DND-41 (cell line): ENCODE data around the gene SLC4A1AP.

Experiments used
- ATAC-seq: fragments of 200-7000 bp; cut with Tn5 transposase; 3 replicates; pipeline ENCODE4 v1.9.1; 2021; ENCODE audit warnings: low read depth; ENCODE audit not compliant: insufficient read depth
- DNase-seq: peaks from one replicate; pipeline ENCODE4 v3.0.0-alpha.2; 2020
- H2AFZ ChIP-seq: 2 replicates; pipeline ENCODE4 v1.6.0; 2012; ENCODE audit warnings: low read depth, low read length
- H3K27ac ChIP-seq: 2 replicates; pipeline ENCODE4 v1.5.1; 2012; ENCODE audit warnings: low read length, inconsistent platforms
- H3K27me3 ChIP-seq: fragments of 200-600 bp; sonication (generic); 2 replicates; pipeline ENCODE4 v1.6.0; 2012; ENCODE audit warnings: low read length, mild to moderate bottlenecking, inconsistent platforms; ENCODE audit not compliant: insufficient read depth, poor library complexity
- H3K36me3 ChIP-seq: 2 replicates; pipeline ENCODE4 v1.5.1; 2012; ENCODE audit warnings: low read length, inconsistent platforms; ENCODE audit not compliant: insufficient read depth
- H3K4me1 ChIP-seq: 2 replicates; pipeline ENCODE4 v1.5.1; 2012; ENCODE audit warnings: mild to moderate bottlenecking, low read length; ENCODE audit not compliant: insufficient read depth
- H3K4me2 ChIP-seq: 2 replicates; pipeline ENCODE4 v1.6.0; 2012; ENCODE audit warnings: mild to moderate bottlenecking, moderate library complexity, low read length, inconsistent platforms; ENCODE audit not compliant: insufficient read depth
- H3K4me3 ChIP-seq, 2 experiments: fragments of 200-600 bp in 1 of 2; shearing (Covaris generic) in 1 of 2; 2 replicates each; pipeline ENCODE4 v1.5.1; 2012 to 2016; ENCODE audit warnings: inconsistent platforms in 2 of 2, low read length in 2 of 2, mild to moderate bottlenecking in 2 of 2, low read depth in 1 of 2, moderate library complexity in 1 of 2
- H3K79me2 ChIP-seq: 2 replicates; pipeline ENCODE4 v1.6.0; 2012; ENCODE audit warnings: low read length, inconsistent platforms; ENCODE audit not compliant: insufficient read depth
- H3K9ac ChIP-seq: 2 replicates; pipeline ENCODE4 v1.6.0; 2012; ENCODE audit warnings: low read depth, mild to moderate bottlenecking, inconsistent platforms, low read length, moderate library complexity
- H3K9me3 ChIP-seq: 2 replicates; pipeline ENCODE4 v1.5.1; 2012; ENCODE audit warnings: low read length, moderate library complexity, mild to moderate bottlenecking, inconsistent platforms; ENCODE audit not compliant: insufficient read depth, severe bottlenecking
- H4K20me1 ChIP-seq: 2 replicates; pipeline ENCODE4 v1.6.0; 2012; ENCODE audit warnings: low read length; ENCODE audit not compliant: insufficient read depth
- EZH2 ChIP-seq: IDR thresholded peaks from 3 replicates; pipeline ENCODE4 v1.6.1; 2012; ENCODE audit warnings: borderline replicate concordance, low read depth, mild to moderate bottlenecking, moderate library complexity, low read length, inconsistent platforms; ENCODE audit not compliant: severe bottlenecking
- TF ChIP-seq, protein P1 (sequence below): IDR thresholded peaks from 2 replicates; pipeline ENCODE4 v1.5.1; 2012; ENCODE audit warnings: borderline replicate concordance, low read length, moderate library complexity, mild to moderate bottlenecking; ENCODE audit not compliant: poor library complexity, severe bottlenecking; ENCODE audit errors: extremely low read depth

The SLC4A1AP gene

DNA sequence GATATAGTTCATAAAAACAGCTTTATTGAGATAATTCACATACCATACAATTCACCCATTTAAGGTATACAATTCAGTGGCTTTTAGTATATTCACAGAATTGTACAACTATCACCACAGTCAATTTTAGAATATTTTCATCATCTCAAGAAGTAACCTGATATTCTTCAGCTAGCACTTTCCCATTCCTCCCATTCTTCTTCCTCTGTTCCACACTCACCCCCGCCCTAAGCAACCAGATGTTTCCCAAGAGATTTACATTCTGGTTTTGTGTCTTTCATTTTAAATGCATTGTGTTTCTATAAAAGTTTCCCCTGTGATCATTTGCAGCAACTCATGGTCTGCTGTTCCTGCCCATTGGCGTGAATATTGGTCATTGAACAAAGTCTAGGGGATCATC, 29.4 kb upstream of the SLC4A1AP start:
- no peak overlapping the region for H2AFZ ChIP-seq
- H4K20me1 ChIP-seq = no peaks in the 10 kb centered on the region
- ATAC-seq (no peak), DNase-seq (no peak)
- peaks cover 20% of the 10 kb centered on the region for H3K79me2 ChIP-seq
- no peak overlapping the region for H3K9ac ChIP-seq
- H3K27me3 ChIP-seq = no peaks in the 10 kb centered on the region
- H3K4me3 ChIP-seq = no peak overlapping the region
- no peak overlapping the region for H3K27ac ChIP-seq
- TF ChIP-seq EZH2 = no peak
- TF ChIP-seq, protein P1, sequence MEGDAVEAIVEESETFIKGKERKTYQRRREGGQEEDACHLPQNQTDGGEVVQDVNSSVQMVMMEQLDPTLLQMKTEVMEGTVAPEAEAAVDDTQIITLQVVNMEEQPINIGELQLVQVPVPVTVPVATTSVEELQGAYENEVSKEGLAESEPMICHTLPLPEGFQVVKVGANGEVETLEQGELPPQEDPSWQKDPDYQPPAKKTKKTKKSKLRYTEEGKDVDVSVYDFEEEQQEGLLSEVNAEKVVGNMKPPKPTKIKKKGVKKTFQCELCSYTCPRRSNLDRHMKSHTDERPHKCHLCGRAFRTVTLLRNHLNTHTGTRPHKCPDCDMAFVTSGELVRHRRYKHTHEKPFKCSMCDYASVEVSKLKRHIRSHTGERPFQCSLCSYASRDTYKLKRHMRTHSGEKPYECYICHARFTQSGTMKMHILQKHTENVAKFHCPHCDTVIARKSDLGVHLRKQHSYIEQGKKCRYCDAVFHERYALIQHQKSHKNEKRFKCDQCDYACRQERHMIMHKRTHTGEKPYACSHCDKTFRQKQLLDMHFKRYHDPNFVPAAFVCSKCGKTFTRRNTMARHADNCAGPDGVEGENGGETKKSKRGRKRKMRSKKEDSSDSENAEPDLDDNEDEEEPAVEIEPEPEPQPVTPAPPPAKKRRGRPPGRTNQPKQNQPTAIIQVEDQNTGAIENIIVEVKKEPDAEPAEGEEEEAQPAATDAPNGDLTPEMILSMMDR = no peak
- no peaks in the 10 kb centered on the region for H3K9me3 ChIP-seq
- no peak overlapping the region for H3K4me2 ChIP-seq
- peaks cover 82% of the 10 kb centered on the region for H3K36me3 ChIP-seq
- peaks cover 20% of the 10 kb centered on the region for H3K4me1 ChIP-seq

DNA sequence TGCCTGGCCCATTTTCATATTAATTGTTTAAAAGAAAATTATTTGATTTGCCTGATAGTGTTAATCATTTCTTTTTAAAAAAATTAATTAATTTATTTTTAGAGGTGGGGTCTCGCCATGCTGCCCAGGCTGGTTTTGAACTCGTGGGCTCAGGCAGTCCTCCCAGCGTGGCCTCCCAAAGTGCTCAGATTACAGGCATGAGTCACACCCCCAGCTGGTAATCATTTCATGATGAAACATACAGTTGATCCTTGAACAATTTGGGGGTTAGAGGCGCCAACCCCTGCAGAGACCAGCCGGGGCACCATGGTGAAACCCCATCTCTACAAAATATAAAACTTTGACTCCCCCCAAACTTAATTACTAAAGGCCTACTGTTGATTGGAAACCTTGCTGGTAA, 26.9 kb upstream of the SLC4A1AP start:
- H3K36me3 ChIP-seq = peaks cover 91% of the 10 kb centered on the region
- H3K4me1 ChIP-seq = no peaks in the 10 kb centered on the region
- no peak overlapping the region for H3K4me3 ChIP-seq
- H3K79me2 ChIP-seq = 0 out of 2 replicates have a peak, but pooled peaks cover 3% of the 10 kb centered on the region
- H4K20me1 ChIP-seq = no peaks in the 10 kb centered on the region
- no peak overlapping the region for H2AFZ ChIP-seq
- ATAC-seq (no peak), DNase-seq (no peak)
- no peaks in the 10 kb centered on the region for H3K27me3 ChIP-seq
- H3K9me3 ChIP-seq = no peaks in the 10 kb centered on the region
- H3K27ac ChIP-seq = no peak overlapping the region
- H3K4me2 ChIP-seq = no peak overlapping the region
- no peak overlapping the region for H3K9ac ChIP-seq
- TF ChIP-seq EZH2 = no peak
- TF ChIP-seq, protein P1 = no peak

DNA sequence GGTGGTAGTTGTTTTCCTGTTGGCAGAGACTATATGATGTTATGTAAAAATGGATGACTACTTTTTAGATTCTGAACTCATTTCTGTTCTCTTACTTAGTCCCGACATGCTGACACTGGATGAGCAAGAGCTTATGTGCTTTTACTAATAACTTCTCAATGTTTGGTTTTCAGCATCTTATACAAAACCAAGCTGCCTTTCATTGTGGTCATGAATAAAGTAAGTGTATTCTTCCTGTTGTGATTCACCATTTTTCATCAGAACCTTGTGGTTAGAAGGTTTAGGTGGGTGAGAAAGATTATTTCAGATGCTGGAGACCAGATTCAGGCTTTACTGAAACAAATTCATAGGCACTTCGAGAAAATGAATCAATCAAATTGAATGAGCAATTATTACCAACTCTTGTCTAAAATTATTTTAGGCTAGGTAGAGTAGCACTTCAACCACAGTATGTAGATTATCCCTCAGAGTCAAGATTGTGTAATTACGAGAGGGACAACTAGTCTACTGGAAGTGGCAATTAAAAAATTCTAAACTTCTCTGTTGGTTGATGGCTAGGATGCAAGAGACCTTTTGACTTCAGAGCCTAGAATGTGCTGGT, 25.6 kb upstream of the SLC4A1AP start:
- H3K27me3 ChIP-seq = no peaks in the 10 kb centered on the region
- H3K4me2 ChIP-seq = no peak overlapping the region
- ATAC-seq (no peak), DNase-seq (no peak)
- H3K9me3 ChIP-seq = no peaks in the 10 kb centered on the region
- H3K9ac ChIP-seq = no peak overlapping the region
- no peak overlapping the region for H2AFZ ChIP-seq
- no peaks in the 10 kb centered on the region for H4K20me1 ChIP-seq
- H3K4me3 ChIP-seq = no peak overlapping the region
- H3K27ac ChIP-seq = no peak overlapping the region
- peaks cover 88% of the 10 kb centered on the region for H3K36me3 ChIP-seq
- TF ChIP-seq, protein P1 = no peak
- no peak for TF ChIP-seq EZH2
- no peaks in the 10 kb centered on the region for H3K4me1 ChIP-seq
- no peaks in the 10 kb centered on the region for H3K79me2 ChIP-seq
